ENCODE data around the gene DHODH. TPM values are rescaled to one million over a fixed set of nuclear protein-coding genes. Genes with fewer than 3 reads are reported as not detected.
"Not testable (repeated sequence)": the region's sequence is repeated elsewhere in the genome, so short reads cannot be mapped to it uniquely, and the experiment has no call there.

Gene DHODH
- total and polyA plus RNA-seq, 10 donors = 3.3 to 9.9 (median 6.4) TPM

GRCh38 chr16:72073560-72074230, 65.2 kb downstream of the DHODH start:
- no peak for TF ChIP-seq POLR2A (IDR thresholded peaks at IDR 0.05)
- no peak for TF ChIP-seq CTCF (IDR thresholded peaks at IDR 0.05 in 8 of 11, conservative IDR thresholded peaks at IDR 0.05 in 3 of 11)
- TF ChIP-seq POLR2AphosphoS5 (IDR thresholded peaks at IDR 0.05) = no peak
- H3K4me3 ChIP-seq = no peak overlapping the region
- WGBS, 5 donors = 78 to 92% (median 87%) methylated on average over 8 of the region's 8 CpGs
- no peak overlapping the region for H3K27ac ChIP-seq
- intact Hi-C loops (cut with DNase I; ENCODE audit: low total_unique reads) = no loop called here
- H3K27me3 ChIP-seq (replicated peaks in 1 of 7) = no peaks in the 10 kb centered on the region
- DNase-seq = no peak
- H3K9me3 ChIP-seq = no peaks in the 10 kb centered on the region
- H3K4me1 ChIP-seq = peaks cover 0 to 6% (median 0%) of the 10 kb centered on the region in 6 donors
- peaks cover 0 to 40% (median 5%) of the 10 kb centered on the region in 6 donors for H3K36me3 ChIP-seq

- H3K36me3 ChIP-seq = peaks cover 0 to 41% (median 5%) of the 10 kb centered on the region in 6 donors
- H3K27ac ChIP-seq; H3K27me3 ChIP-seq (replicated peaks in 1 of 7); DNase-seq; H3K4me1 ChIP-seq; H3K9me3 ChIP-seq; intact Hi-C loops (cut with DNase I; ENCODE audit: low total_unique reads); H3K4me3 ChIP-seq: not testable (repeated sequence)
- WGBS, 5 donors = 58 to 96% (median 73%) methylated on average over 2 of the region's 6 CpGs
Measured at GRCh38 chr16:72075067-72075466, 66.5 kb downstream of the DHODH start.

Small RNA genes within 50 kb of the gene (small RNA-seq; reads per million reads assigned to genes)
- gene RPL39P31 = 0 reads per million in 4 donors

Other genes starting within 250 kb of the DHODH start
- 100 to 1,000 TPM in 5 of 7 donors, 10 to 100 TPM in 2; 86.2 to 125 (median 104) TPM for gene AP1G1, start 199.9 kb upstream of the DHODH start, total RNA-seq
- gene AP1G1, start 199.9 kb upstream of the DHODH start, polyA plus RNA-seq = 10 to 100 TPM; 11.2 to 15.8 (median 14.5) TPM
- gene ATXN1L, start 162.8 kb upstream of the DHODH start, total RNA-seq = 10 to 100 TPM; 25.5 to 37.5 (median 31.1) TPM
- 1 to 10 TPM; 3.1 to 8.1 (median 3.3) TPM for gene ATXN1L, start 162.8 kb upstream of the DHODH start, polyA plus RNA-seq
- gene ZNF821, start 124.6 kb upstream of the DHODH start, total RNA-seq = 10 to 100 TPM in 5 of 7 donors, 1 to 10 TPM in 2; 7.9 to 15.9 (median 10.6) TPM
- gene ZNF821, start 124.6 kb upstream of the DHODH start, polyA plus RNA-seq = 10 to 100 TPM in 1 of 3 donors, 1 to 10 TPM in 2; 8.7 to 13.7 (median 9.6) TPM
- 100 to 1,000 TPM; 208 to 249 (median 232) TPM for gene IST1, start 113.2 kb upstream of the DHODH start, total RNA-seq
- gene IST1, start 113.2 kb upstream of the DHODH start, polyA plus RNA-seq = 100 to 1,000 TPM in 2 of 3 donors, 10 to 100 TPM in 1; 99.0 to 131 (median 127) TPM
- gene PKD1L3, start 8.3 kb upstream of the DHODH start, total RNA-seq = 1 to 10 TPM in 1 of 7 donors, under 1 TPM in 6; 0.20 to 1.3 (median 0.46) TPM
- under 1 TPM in 2 of 3 donors, not detected in 1; 0.03 TPM for gene PKD1L3, start 8.3 kb upstream of the DHODH start, polyA plus RNA-seq
- 10 to 100 TPM in 6 of 7 donors, 1 to 10 TPM in 1; 7.4 to 52.1 (median 18.2) TPM for gene HP, start 45.8 kb downstream of the DHODH start, total RNA-seq
- gene HP, start 45.8 kb downstream of the DHODH start, polyA plus RNA-seq = 10 to 100 TPM in 1 of 3 donors, 1 to 10 TPM in 2; 8.5 to 14.1 (median 8.7) TPM
- under 1 TPM in 1 of 7 donors, not detected in 6; 0.49 TPM for gene HPR, start 54.5 kb downstream of the DHODH start, total RNA-seq
- under 1 TPM; 0.09 to 0.20 (median 0.19) TPM for gene HPR, start 54.5 kb downstream of the DHODH start, polyA plus RNA-seq
- 10 to 100 TPM; 12.2 to 21.3 (median 16.0) TPM for gene TXNL4B, start 84.9 kb downstream of the DHODH start, total RNA-seq
- gene TXNL4B, start 84.9 kb downstream of the DHODH start, polyA plus RNA-seq = 1 to 10 TPM; 5.7 to 6.7 (median 6.2) TPM
- gene DHX38, start 85.1 kb downstream of the DHODH start, total RNA-seq = 10 to 100 TPM; 60.3 to 89.3 (median 73.0) TPM
- 10 to 100 TPM; 28.5 to 64.6 (median 63.0) TPM for gene DHX38, start 85.1 kb downstream of the DHODH start, polyA plus RNA-seq
- 10 to 100 TPM in 1 of 7 donors, 1 to 10 TPM in 5, under 1 TPM in 1; 0.79 to 17.2 (median 1.2) TPM for gene PMFBP1, start 163.4 kb downstream of the DHODH start, total RNA-seq
- 1 to 10 TPM in 1 of 3 donors, under 1 TPM in 2; 0.52 to 2.1 (median 0.96) TPM for gene PMFBP1, start 163.4 kb downstream of the DHODH start, polyA plus RNA-seq